Neural progenitor cell (in vitro differentiated cells): ENCODE results near the gene PCSK4.

Source experiments
- CTCF ChIP-seq: fragments of 200-600 bp; sonication (generic); IDR thresholded peaks from 2 replicates; pipeline ENCODE4 v1.5.1; 2017; ENCODE audit warnings: antibody characterized with exemption, mild to moderate bottlenecking
- EZH2 ChIP-seq: fragments of 200-600 bp; sonication (generic); IDR thresholded peaks from 2 replicates; pipeline ENCODE4 v1.6.1; 2017; ENCODE audit warnings: antibody characterized with exemption, mild to moderate bottlenecking, moderate library complexity
- EZH2phosphoT487 ChIP-seq: fragments of 200-600 bp; sonication (generic); IDR thresholded peaks from 2 replicates; pipeline ENCODE4 v1.6.1; 2017; ENCODE audit warnings: antibody characterized with exemption

- TF ChIP-seq EZH2phosphoT487 (no peak), CTCF (peak; percentile 79), EZH2 (no peak)
Observed at GRCh38 chr19:1503089-1503924, 13.2 kb upstream of the PCSK4 start.
